HG03457 (cell line): ENCODE data around the gene ROPN1.
"Not testable (repeated sequence)": the region's sequence is repeated elsewhere in the genome, so short reads cannot be mapped to it uniquely, and the experiment has no call there.

ENCODE experiments used
- ATAC-seq: cut with Tn5 transposase; IDR thresholded peaks from one replicate; pipeline ENCODE4 v1.9.1; 2021; ENCODE audit warnings: moderate number of reproducible peaks; ENCODE audit not compliant: unreplicated experiment

The ROPN1 gene

DNA sequence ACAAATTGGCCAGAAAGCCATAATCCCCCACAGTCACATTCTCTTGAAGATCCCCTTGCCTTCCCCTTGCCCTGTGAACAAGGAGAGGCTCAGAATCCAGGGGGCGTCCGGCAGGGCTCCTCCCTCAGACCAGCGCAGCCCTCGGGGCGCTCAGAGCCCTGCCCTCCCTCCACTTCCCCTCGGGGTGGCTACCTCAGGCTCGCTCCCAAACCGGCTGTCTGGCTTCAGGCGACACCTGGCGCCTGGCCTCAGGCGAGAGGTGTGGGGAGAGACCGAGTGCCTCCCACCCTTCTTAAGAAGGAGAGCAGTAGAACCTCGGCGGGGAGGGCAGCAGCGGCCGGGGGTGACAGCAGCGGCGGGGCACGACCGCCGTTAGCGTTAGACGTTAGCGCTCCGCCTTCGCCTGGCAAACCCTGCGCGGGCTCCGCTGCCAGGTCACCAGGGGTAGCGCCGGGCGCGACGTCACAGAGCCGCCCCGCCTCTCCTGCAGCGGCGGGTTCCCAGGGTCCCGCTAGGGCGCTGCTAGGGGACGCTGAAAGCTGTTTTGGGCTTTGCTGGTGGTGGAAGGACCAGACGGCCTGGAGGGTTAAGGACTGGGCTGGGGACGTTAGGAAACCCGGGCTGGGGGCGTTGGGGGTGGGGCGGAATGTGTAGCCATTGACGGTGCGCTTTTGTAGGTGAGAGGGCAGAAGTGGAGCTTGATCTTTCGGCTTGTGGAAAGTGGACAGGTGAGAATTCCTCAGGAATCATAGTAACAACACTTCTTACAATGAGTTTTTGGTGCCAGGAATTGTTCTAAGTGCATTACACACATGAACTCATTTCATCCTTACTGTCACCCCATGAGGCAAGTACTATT, at the start of gene ROPN1:
TSS of gene ROPN1 (minus strand) at position 395 of the 859 bp plus-strand sequence. CDS start 11,643 bp downstream, outside the sequence.
- not testable (repeated sequence) for ATAC-seq

- ATAC-seq: no peak
Observed at GRCh38 chr3:124041553-124041952, 49.6 kb upstream of the ROPN1 start.

GRCh38 chr3:124037326-124037725, 45.4 kb upstream of the ROPN1 start:
- ATAC-seq: no peak

- not testable (repeated sequence) for ATAC-seq
Observed at GRCh38 chr3:124036214-124036613, 44.3 kb upstream of the ROPN1 start.

DNA sequence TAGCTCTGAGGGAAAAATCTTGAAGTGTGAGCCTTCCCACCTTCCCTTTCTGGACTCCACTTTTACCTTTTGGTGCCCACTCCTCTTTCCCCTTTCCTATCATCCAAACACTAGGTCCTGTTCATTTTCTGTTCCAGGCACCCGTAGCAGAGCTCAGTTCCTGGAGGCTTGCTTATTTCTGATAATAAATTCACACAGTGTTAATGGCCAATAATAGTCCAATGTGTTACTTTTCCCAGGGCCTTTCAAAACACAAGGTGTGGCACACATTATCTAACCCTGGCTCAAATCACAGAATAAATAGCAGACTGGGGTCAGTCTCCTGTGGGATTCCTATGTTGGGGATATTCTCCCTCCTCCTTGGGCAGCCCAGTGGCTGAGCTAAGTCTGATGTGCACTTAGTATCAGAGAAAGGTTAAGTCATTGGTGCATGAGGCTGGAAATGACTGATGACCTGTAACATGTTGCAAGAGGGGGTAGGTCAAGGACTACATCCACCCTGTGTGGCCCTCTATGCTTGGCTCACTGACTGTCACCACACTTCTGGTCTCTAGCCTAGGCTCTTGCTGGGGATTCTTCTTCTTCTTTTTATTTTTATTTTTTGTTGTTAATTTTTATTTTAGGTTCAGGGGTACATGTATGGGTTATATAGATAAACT, 43.7 kb upstream of the ROPN1 start:
- no peak for ATAC-seq

DNA sequence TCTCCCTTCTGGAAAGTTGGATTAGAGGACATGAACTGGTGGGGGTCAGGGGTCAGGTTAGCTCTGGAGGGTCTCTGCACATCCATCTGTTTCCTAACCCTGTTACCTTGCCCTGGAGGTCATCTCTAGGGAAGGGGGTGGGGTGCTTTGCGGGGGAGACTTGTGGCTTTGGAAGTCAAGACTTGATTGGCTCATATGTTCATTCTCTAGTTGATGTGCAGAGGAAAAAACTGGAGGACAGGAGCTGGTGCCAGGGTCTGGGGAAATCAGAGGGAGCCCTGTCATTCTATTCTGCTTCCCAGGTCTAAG, 42.9 kb upstream of the ROPN1 start:
- no peak for ATAC-seq

DNA sequence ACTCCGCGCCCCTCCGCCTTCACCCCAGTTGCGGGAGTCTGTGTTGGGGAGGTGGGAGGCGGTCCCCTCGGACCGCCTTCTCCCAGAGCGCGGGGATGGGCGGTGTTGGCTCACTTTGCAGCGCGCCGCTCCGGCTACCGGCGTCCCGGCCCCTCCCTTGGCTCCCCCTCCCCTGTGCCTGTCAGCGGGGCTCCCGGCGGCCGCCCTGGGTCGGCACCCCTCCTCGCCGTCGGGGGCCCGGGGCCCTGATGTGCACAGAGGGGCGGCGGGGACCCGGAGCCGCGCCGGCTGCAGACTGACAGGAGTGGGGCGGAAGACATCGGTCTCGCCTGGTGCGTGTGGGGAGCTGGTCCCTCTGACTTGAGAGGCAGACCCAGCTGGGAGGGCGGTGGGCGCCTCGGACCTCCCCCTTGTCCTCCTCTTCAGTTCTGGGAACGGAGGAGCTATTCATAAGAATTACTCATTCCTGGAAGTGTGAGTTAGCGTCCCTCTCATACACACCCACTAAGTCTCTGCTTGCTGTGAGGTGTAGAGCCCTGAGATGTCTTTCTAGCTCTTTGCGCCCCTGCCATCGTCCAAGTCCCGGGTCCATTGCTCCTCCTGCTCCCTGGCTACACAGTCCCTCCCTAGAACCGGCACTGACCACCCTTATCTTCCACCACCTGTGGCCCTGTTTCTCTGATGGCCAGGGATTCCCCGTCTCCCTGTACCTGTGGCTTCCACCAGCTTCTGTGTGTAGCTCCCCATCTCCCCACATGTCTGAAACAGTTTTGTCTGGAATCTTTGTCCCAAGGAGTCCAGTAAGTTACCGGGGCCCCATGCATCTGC, 42.3 kb upstream of the ROPN1 start:
- ATAC-seq: no peak

DNA sequence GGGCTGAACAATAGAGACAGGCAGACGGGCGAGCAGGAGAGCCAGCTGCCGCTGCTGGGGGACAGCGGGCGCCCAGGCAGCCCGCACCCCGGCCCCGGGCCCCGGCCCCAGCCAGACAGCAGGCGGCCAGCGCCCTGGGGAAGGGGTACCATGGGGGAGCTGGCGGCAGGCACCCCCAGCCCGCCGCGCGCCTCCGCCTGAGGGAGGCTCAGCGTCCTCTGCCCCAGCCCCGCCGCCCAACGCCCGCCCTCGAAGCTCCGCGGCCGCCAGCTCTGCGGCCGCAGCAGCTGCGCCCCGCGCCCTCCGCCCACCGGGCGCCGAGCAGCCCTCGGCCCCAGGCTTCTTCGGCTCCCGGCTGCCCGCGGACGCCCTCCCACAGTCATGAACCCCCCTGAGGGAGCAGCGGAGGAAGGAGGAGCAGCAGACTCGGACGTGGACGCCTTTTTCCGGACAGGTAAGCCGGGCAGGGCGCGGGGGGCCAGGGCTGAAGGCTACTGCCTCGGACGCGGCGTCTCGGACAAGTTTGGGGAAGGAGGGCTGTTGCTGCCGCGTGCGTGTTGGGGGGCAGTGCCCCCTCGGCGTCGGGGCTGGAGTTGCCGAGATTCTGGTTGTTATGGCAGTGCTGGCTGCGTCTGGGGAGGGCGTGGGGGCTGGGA, 41.6 kb upstream of the ROPN1 start, which contains the start of gene KALRN:
TSS of gene KALRN (plus strand) at position 10 of the 656 bp plus-strand sequence.
- ATAC-seq: no peak

DNA sequence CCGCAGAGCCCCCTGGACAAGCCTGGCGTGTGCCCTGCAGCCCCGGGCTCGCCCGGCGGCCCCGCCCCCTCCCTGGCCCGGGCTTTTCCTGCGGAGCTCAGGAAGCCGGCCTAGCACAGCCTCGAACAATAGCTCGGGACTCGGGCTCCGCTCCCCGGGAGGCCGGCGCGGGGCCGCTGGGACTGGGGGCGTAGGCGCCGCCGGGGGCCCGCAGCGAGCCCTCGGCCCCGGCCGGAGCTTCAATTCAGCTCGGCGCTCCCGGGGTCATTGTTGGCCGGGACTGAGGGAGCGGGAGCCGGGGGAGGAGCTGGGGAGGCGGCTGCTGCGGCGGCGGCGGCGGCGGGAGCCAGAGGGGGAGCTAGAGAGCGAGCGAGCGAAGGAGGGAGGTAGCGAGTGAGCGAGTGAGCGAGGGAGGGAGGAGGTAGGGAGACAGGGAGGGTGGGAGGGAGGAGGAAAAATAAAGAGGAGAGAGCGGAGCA, 41.0 kb upstream of the ROPN1 start:
- ATAC-seq: peak; percentile 82

- ATAC-seq: no peak
Observed at GRCh38 chr3:124032311-124032880, 40.5 kb upstream of the ROPN1 start.

DNA sequence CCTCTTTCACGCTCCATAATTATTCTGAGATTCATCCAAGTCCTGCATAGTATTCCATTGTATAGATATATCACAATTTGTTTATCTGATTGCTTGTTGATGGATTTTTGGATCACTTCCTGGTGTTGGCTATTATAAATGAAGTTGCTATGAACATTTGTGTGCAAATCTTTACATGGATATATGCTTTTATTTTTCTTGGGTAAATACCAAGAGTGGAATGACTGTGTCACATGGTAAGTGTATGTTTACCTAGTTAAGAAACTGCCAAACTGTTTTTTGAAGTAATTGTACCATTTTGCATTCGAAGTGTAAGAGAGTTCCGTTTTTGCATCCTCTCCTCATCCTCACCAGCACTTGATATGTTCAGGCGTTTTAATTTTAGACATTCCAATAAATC, 34.6 kb upstream of the ROPN1 start:
- no peak for ATAC-seq

GRCh38 chr3:124023531-124023930, 31.6 kb upstream of the ROPN1 start:
- ATAC-seq: not testable (repeated sequence)

GRCh38 chr3:124019291-124019690, 27.4 kb upstream of the ROPN1 start:
- no peak for ATAC-seq

DNA sequence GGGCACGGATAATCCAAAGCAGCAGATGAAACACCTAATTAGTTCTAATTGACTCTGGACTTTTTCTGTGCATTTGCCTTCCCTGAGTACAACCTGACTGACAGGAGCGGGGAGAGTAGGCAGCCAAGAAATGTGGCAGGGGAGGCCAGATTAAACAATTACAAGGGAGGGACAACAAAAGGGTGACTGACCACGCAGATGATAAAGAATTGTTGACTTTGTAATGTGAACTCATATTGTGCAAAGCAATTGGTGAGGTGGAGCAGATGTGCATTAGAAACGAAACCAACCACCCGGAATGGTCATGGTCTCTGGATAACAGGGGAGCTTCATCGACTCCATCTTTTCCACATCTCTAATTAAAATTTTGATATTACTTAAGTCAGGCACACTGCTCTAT, 25.6 kb upstream of the ROPN1 start:
- not testable (repeated sequence) for ATAC-seq

DNA sequence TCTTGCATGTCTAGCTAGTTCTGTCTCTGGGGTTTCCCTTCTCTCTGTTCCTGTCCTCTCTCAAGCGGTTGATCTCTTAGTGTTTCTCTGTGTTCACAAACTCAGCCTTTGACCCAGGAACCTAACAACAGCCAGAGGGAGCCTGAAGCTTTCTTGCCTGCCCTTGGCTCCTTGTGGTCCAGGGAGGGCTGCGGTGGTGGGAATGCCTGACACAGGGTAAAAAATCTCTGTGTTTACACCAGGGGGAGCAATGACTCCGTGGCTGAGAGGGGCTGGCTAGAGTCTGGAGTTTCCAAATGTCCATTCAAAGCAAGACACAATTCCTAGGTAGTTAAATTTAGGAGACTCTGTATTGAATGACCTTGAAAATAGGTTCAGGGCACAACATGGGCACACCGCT, 24.6 kb upstream of the ROPN1 start:
- not testable (repeated sequence) for ATAC-seq

DNA sequence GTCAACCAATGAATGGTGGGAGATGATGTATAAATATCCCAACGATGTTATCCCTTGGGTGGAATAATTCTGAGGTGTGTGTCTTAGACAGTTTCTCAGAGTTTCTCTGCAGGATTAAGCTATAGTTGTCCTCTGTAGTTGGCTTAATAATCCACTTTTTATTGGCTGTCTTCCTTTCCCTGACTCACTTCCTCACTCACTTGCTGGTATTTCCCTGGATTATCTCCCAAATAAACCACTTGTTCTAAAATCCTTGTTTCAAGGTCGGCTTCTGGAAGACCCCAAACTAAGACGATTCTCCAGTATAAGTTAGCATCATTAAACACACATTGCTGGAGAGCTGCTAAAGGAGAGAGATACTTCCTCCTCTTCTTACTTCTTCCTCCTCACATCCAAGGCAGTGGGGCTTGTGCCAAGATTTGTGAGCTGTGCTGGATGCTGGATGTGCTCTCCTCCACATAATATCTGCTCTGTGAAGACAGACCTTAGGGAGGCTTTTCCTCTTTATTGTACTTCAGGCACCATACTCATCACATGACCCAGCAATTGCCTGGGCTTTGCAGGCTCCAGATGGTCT, 22.5 kb upstream of the ROPN1 start:
- ATAC-seq: no peak

DNA sequence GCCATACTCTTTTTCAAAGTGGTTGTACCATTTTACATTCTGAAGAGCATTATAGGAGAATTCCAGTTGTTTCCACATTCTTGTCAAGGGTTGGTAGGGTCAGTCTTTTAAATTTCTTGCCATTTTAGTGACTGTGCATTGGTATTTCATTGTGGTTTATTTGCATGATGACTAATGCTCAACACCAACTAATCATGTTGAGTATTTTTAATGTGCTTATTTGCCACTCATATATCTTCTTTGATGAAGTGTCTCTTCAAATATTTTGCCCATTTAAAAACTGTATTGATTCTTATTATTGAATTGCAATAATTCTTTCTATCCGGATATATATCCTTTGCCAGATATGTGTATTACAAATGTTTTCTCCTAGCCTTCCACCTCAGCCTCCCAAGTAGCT, 16.4 kb upstream of the ROPN1 start:
- ATAC-seq: not testable (repeated sequence)

GRCh38 chr3:124007186-124007585, 15.3 kb upstream of the ROPN1 start:
- no peak for ATAC-seq

- ATAC-seq: not testable (repeated sequence)
Observed at GRCh38 chr3:124002405-124003079, 10.6 kb upstream of the ROPN1 start.
